IMR-90 (cell line): ENCODE data around the gene ANKRD11. TPM values are rescaled to one million over a fixed set of nuclear protein-coding genes. Genes with fewer than 3 reads are reported as not detected.

Experiments used
- ATAC-seq: fragments of 200-7000 bp; cut with Tn5 transposase; 2 replicates; pipeline ENCODE4 v1.9.1; 2020; ENCODE audit warnings: low read depth, mild to moderate bottlenecking, moderate library complexity
- BruUV-seq: library from RNA; stranded (reverse); fragments of 400-500 nt; replicated peaks from 2 replicates; lab custom pipeline; 2021; lab: Mats Ljungman, UMichigan
- CTCF ChIA-PET: fragments of 300-600 bp; formaldehyde crosslinking; extraction: SDS; loops from one replicate; lab custom pipeline; 2021; ENCODE audit warnings: antibody characterized with exemption; lab: Yijun Ruan, JAX
- POLR2A ChIA-PET: fragments of 300-600 bp; sonication (Branson Sonifier 250); formaldehyde crosslinking; loops from one replicate; lab custom pipeline; 2022; ENCODE audit warnings: antibody characterized with exemption; ENCODE audit not compliant: unreplicated experiment; lab: Charles Lee
- DNase-seq: peaks from one replicate; pipeline ENCODE4 v3.0.0; 2013
- H2AFZ ChIP-seq: replicated peaks from 2 replicates; pipeline ENCODE3; 2013; ENCODE audit warnings: low read length, mild to moderate bottlenecking; ENCODE audit not compliant: poor library complexity
- H2AK5ac ChIP-seq: 2 replicates; pipeline ENCODE4 v1.6.1; 2013; ENCODE audit warnings: low read depth, low read length, inconsistent platforms
- H2AK9ac ChIP-seq: replicated peaks from 2 replicates; pipeline ENCODE3; 2013; ENCODE audit warnings: mild to moderate bottlenecking, low read depth, low read length, moderate library complexity; ENCODE audit not compliant: poor library complexity
- H2BK120ac ChIP-seq: 2 replicates; pipeline ENCODE4 v1.6.1; 2013; ENCODE audit warnings: low read depth, low read length, inconsistent platforms
- H2BK15ac ChIP-seq: 3 replicates; pipeline ENCODE4 v1.6.1; 2013; ENCODE audit warnings: low read depth, low read length, inconsistent platforms
- H2BK20ac ChIP-seq: 2 replicates; pipeline ENCODE4 v1.6.1; 2013; ENCODE audit warnings: low read depth, mild to moderate bottlenecking, inconsistent platforms, low read length, moderate library complexity
- H2BK5ac ChIP-seq: 2 replicates; pipeline ENCODE4 v1.6.1; 2013; ENCODE audit warnings: mild to moderate bottlenecking, low read depth, low read length, inconsistent platforms; ENCODE audit not compliant: poor library complexity, severe bottlenecking
- H3K14ac ChIP-seq: replicated peaks from 2 replicates; pipeline ENCODE4 v1.6.1; 2013; ENCODE audit warnings: low read depth, low read length, inconsistent platforms
- H3K18ac ChIP-seq: 2 replicates; pipeline ENCODE4 v1.6.1; 2013; ENCODE audit warnings: low read depth, low read length, control low read depth
- H3K23ac ChIP-seq: 2 replicates; pipeline ENCODE4 v1.6.1; 2013; ENCODE audit warnings: low read depth, low read length, inconsistent platforms
- H3K27ac ChIP-seq: 2 replicates; pipeline ENCODE4 v1.5.1; 2013; ENCODE audit warnings: mild to moderate bottlenecking, control low read depth, low read length; ENCODE audit not compliant: insufficient read depth
- H3K27me3 ChIP-seq: 2 replicates; pipeline ENCODE4 v1.6.1; 2013; ENCODE audit warnings: low read length; ENCODE audit not compliant: control insufficient read depth, insufficient read depth
- H3K36me3 ChIP-seq: 2 replicates; pipeline ENCODE4 v1.6.1; 2013; ENCODE audit warnings: low read length, mixed read lengths; ENCODE audit not compliant: control insufficient read depth, insufficient read depth
- H3K4ac ChIP-seq: 2 replicates; pipeline ENCODE4 v1.6.1; 2013; ENCODE audit warnings: low read depth, low read length, inconsistent platforms
- H3K4me1 ChIP-seq: 2 replicates; pipeline ENCODE4 v1.6.1; 2013; ENCODE audit warnings: low read length, mixed read lengths; ENCODE audit not compliant: control insufficient read depth, insufficient read depth
- H3K4me2 ChIP-seq: 2 replicates; pipeline ENCODE4 v1.6.1; 2013; ENCODE audit warnings: low read depth, mild to moderate bottlenecking, control low read depth, low read length, moderate library complexity
- H3K4me3 ChIP-seq: 2 replicates; pipeline ENCODE4 v1.5.1; 2013; ENCODE audit warnings: low read depth, mild to moderate bottlenecking, control low read depth, low read length, moderate library complexity; ENCODE audit not compliant: insufficient read depth
- H3K56ac ChIP-seq: 2 replicates; pipeline ENCODE4 v1.6.1; 2013; ENCODE audit warnings: low read length, inconsistent platforms; ENCODE audit not compliant: insufficient read depth; ENCODE audit errors: extremely low read depth
- H3K79me1 ChIP-seq, 2 experiments: 2 replicates each; pipeline ENCODE4 v1.6.1; 2013; ENCODE audit warnings: low read length in 2 of 2, inconsistent platforms in 1 of 2, low read depth in 1 of 2
- H3K9ac ChIP-seq: 2 replicates; pipeline ENCODE4 v1.6.1; 2013; ENCODE audit warnings: low read depth, low read length, control low read depth
- H3K9me1 ChIP-seq: 2 replicates; pipeline ENCODE4 v1.6.1; 2013; ENCODE audit warnings: low read length, inconsistent platforms; ENCODE audit not compliant: insufficient read depth
- H3K9me3 ChIP-seq: 2 replicates; pipeline ENCODE4 v1.6.1; 2013; ENCODE audit warnings: low read length; ENCODE audit not compliant: control insufficient read depth, insufficient read depth
- H4K20me1 ChIP-seq: 2 replicates; pipeline ENCODE4 v1.6.1; 2013; ENCODE audit warnings: low read length, inconsistent platforms; ENCODE audit not compliant: insufficient read depth
- H4K5ac ChIP-seq: 2 replicates; pipeline ENCODE4 v1.6.1; 2013; ENCODE audit warnings: mild to moderate bottlenecking, low read depth, low read length, control low read depth
- H4K8ac ChIP-seq, 2 experiments: 2 replicates each; pipeline ENCODE4 v1.6.1; 2013; ENCODE audit warnings: low read depth in 2 of 2, low read length in 2 of 2, control low read depth in 1 of 2, inconsistent platforms in 1 of 2
- H4K91ac ChIP-seq: 2 replicates; pipeline ENCODE4 v1.6.1; 2013; ENCODE audit warnings: low read depth, low read length, inconsistent platforms; ENCODE audit not compliant: insufficient read depth
- BHLHE40 ChIP-seq: fragments of 150-350 bp; IDR thresholded peaks from 2 replicates; pipeline ENCODE4 v1.6.1; 2016; ENCODE audit warnings: mild to moderate bottlenecking, low read depth, low read length
- CEBPB ChIP-seq: IDR thresholded peaks from 2 replicates; pipeline ENCODE4 v1.6.1; 2012; ENCODE audit warnings: low read depth, low read length, improper control_type of control experiment
- CHD1 ChIP-seq: IDR thresholded peaks from 2 replicates; pipeline ENCODE4 v1.6.1; 2012; ENCODE audit warnings: low read depth, low read length, improper control_type of control experiment
- CTCF ChIP-seq: conservative IDR thresholded peaks from 2 replicates; pipeline ENCODE4 v1.5.1; 2012; ENCODE audit warnings: mild to moderate bottlenecking, low read depth, low read length, improper control_type of control experiment
- FOS ChIP-seq: fragments of 150-350 bp; IDR thresholded peaks from 2 replicates; pipeline ENCODE4 v1.6.1; 2016; ENCODE audit warnings: low read depth, low read length
- MAZ ChIP-seq: IDR thresholded peaks from 2 replicates; pipeline ENCODE4 v1.6.1; 2012; ENCODE audit warnings: low read depth, mild to moderate bottlenecking, low read length, improper control_type of control experiment, moderate library complexity, borderline replicate concordance
- MXI1 ChIP-seq: IDR thresholded peaks from 2 replicates; pipeline ENCODE4 v1.6.1; 2012; ENCODE audit warnings: low read depth, mild to moderate bottlenecking, low read length, moderate library complexity, borderline replicate concordance
- NFE2L2 ChIP-seq: fragments of 150-350 bp; IDR thresholded peaks from 2 replicates; pipeline ENCODE4 v1.6.1; 2016; ENCODE audit warnings: low read depth, mild to moderate bottlenecking, low read length
- POLR2A ChIP-seq: IDR thresholded peaks from 2 replicates; pipeline ENCODE4 v1.6.1; 2012; ENCODE audit warnings: mild to moderate bottlenecking, low read depth, low read length
- RAD21 ChIP-seq: IDR thresholded peaks from 2 replicates; pipeline ENCODE4 v1.6.1; 2012; ENCODE audit warnings: low read length, improper control_type of control experiment
- RCOR1 ChIP-seq: IDR thresholded peaks from 2 replicates; pipeline ENCODE4 v1.6.1; 2012; ENCODE audit warnings: mild to moderate bottlenecking, low read length, improper control_type of control experiment; ENCODE audit not compliant: insufficient replicate concordance
- SMC3 ChIP-seq: fragments of 150-350 bp; IDR thresholded peaks from 2 replicates; pipeline ENCODE4 v1.6.1; 2016; ENCODE audit warnings: low read depth, mild to moderate bottlenecking, antibody characterized with exemption, low read length, moderate library complexity
- USF2 ChIP-seq: fragments of 150-350 bp; IDR thresholded peaks from 2 replicates; pipeline ENCODE4 v1.6.1; 2017; ENCODE audit warnings: mild to moderate bottlenecking, antibody characterized with exemption, low read length, low read depth
- WGBS, 2 experiments: methylation state at CpG; one replicate each; pipeline versions ENCODE4 v1.1.5 to v1.1.7; 2013; ENCODE audit warnings: missing lambda C conversion rate in 2 of 2; ENCODE audit not compliant: insufficient read length in 1 of 2; ENCODE audit errors: extremely low coverage in 2 of 2; 5-methylcytosine and 5-hydroxymethylcytosine counted together
- dilution Hi-C: fragments of 300-500 bp; cut with HindIII; formaldehyde crosslinking; loops from one replicate; pipeline ENCODE4 v1.14.3; 2018; ENCODE audit warnings: low sequenced_read_pairs; ENCODE audit not compliant: unreplicated experiment
- in situ Hi-C: fragments of 300-500 bp; cut with MboI; formaldehyde crosslinking; loops from 3 replicates; pipeline ENCODE4 v1.14.3; 2019; ENCODE audit warnings: low sequenced_read_pairs, inconsistent platforms, mixed read lengths
- intact Hi-C: fragments of 100-400 bp; cut with micrococcal nuclease; formaldehyde crosslinking; loops from 2 replicates; pipeline ENCODE4 v1.10.0; 2022
- polyA plus RNA-seq, 3 experiments: library from polyadenylated mRNA; depleted of rRNA; stranded (reverse); fragments of >200 nt; gene quantifications; 2 replicates each; pipeline ENCODE4 v1.2.3, GENCODE V29; 2012; ENCODE audit warnings: low replicate concordance in 1 of 3
- total RNA-seq: library from RNA; depleted of rRNA; stranded (reverse); fragments of >200 nt; gene quantifications from 2 replicates; pipeline ENCODE4 v1.2.3, GENCODE V29; 2012

Gene ANKRD11
- total and polyA plus RNA-seq, 2 of the 4 experiments (the other 2 are of a cell fraction): 46.8 to 71.9 TPM

- no TSS peak for BruUV-seq
- Histone ChIP-seq H4K20me1 (peaks cover 100% of the 10 kb centered on the region), H2BK5ac (peak overlapping the region; percentile 1), H3K23ac (0 out of 2 replicates have a peak overlapping the region, but pooled peaks have one; percentile 20), H2AK5ac (no peak overlapping the region), H3K9ac (no peak overlapping the region), H3K4ac (no peak overlapping the region), H3K27me3 (no peaks in the 10 kb centered on the region), H3K4me1 (peaks cover 32% of the 10 kb centered on the region), H3K18ac (no peak overlapping the region), H3K79me1 (peaks cover 21 to 92% of the 10 kb centered on the region in 2 experiments), H4K8ac (no peak overlapping the region), H4K91ac (no peak overlapping the region), H2AFZ (no peak overlapping the region), H3K36me3 (peaks cover 10% of the 10 kb centered on the region; the same call in 1 of the 2 replicates), H3K9me3 (no peaks in the 10 kb centered on the region), H3K14ac (0 out of 2 replicates have a peak overlapping the region, but pooled peaks have one; percentile 7), H2BK120ac (no peak overlapping the region), H2AK9ac (no peak overlapping the region), H3K4me3 (no peak overlapping the region), H3K56ac (no peak overlapping the region), H3K4me2 (no peak overlapping the region; the same call in 1 of the 2 replicates), H4K5ac (no peak overlapping the region), H2BK15ac (no peak overlapping the region), H3K27ac (no peak overlapping the region), H3K9me1 (peaks cover 72% of the 10 kb centered on the region), H2BK20ac (no peak overlapping the region)
- POLR2A ChIA-PET: no interaction called here
- TF ChIP-seq SMC3: no peak
- no peak for TF ChIP-seq POLR2A
- no peak for TF ChIP-seq NFE2L2
- TF ChIP-seq MXI1: no peak
- TF ChIP-seq FOS: no peak
- no peak for TF ChIP-seq CTCF
- no peak for TF ChIP-seq RAD21
- no peak for TF ChIP-seq CEBPB
- TF ChIP-seq CHD1: no peak
- no peak for TF ChIP-seq BHLHE40
- no peak for TF ChIP-seq USF2
- TF ChIP-seq MAZ: no peak
- no peak for TF ChIP-seq RCOR1
- no peak for DNase-seq
- intact Hi-C loops: no loop called here
- in situ Hi-C loops: no loop called here
- dilution Hi-C loops: no loop called here
- WGBS, 2 experiments: 90% methylated on average over 7 of the region's 17 CpGs; no CpG with 5 or more reads in 1 of the 2 experiments
- CTCF ChIA-PET: no interaction called here
- ATAC-seq: peak; percentile 6
These were observed 121.0 kb downstream of the ANKRD11 start for GRCh38 chr16:89369266-89369895.
